HG03064 (cell line): Measurements from ENCODE around the gene LRRIQ1.
"Not testable (repeated sequence)": the region's sequence is repeated elsewhere in the genome, so short reads cannot be mapped to it uniquely, and the experiment has no call there.

Experiments
- ATAC-seq: cut with Tn5 transposase; IDR thresholded peaks from one replicate; pipeline ENCODE4 v1.9.1; 2021; ENCODE audit warnings: low read depth; ENCODE audit not compliant: unreplicated experiment

Gene LRRIQ1

GRCh38 chr12:85186236-85186635 lies 150.1 kb downstream of the LRRIQ1 start:
- ATAC-seq: no peak

DNA sequence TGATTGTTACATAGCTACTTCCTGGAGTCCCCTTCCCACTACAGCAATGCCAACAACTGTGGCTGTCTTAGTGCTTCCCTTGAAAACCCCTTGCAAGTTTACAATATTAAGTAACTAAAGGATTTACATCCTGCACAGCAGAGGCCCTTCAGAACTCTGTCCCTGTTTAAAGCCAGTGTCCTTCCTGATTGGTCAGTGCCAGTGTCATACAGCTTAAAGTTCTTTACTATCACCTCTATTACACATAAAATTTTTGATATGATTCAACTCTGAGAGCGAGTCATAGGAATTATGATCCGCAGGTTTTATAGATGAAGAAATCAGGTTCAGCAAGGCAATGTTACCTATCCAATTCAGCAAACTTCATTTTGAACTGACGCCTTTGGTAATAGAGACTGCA lies 152.5 kb downstream of the LRRIQ1 start:
- no peak for ATAC-seq

- ATAC-seq: no peak
Measured at GRCh38 chr12:85190728-85191127, 154.6 kb downstream of the LRRIQ1 start.

GRCh38 chr12:85203809-85204208 lies 167.7 kb downstream of the LRRIQ1 start:
- not testable (repeated sequence) for ATAC-seq

DNA sequence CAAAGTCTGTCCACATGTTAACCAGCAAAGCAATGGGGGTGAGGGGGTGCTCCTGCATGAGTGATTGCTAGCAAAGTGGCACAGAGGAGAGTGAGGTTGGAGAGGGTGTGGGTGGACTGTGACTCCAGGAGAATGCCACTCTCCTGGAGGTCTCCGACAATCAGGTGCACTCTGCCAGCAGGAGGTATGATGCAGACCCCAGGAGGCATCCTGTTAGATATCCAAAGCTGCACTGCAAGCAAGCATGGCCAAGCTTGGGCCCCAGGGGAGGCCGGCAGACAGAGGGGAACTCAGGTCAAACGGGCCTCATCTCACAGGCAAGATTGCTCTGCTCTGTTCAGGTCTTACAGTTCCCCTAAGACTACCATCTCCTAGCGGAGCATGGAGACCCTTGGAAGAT lies 170.4 kb downstream of the LRRIQ1 start:
- ATAC-seq: no peak

DNA sequence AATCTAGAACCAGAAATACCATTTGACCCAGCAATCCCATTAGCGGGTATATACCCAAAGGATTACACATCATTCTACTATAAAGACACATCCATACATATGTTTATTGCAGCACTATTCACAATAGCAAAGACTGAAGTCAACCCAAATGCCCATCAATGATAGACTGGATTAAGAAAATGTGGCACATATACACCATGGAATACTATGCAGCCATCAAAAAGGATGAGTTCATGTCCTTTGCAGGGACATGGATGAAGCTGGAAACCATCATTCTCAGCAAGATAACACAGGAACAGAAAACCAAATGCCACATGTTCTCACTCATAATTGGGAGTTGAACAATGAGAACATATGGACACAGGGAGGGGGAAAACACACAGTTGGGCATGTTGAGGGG lies 188.2 kb downstream of the LRRIQ1 start:
- not testable (repeated sequence) for ATAC-seq

DNA sequence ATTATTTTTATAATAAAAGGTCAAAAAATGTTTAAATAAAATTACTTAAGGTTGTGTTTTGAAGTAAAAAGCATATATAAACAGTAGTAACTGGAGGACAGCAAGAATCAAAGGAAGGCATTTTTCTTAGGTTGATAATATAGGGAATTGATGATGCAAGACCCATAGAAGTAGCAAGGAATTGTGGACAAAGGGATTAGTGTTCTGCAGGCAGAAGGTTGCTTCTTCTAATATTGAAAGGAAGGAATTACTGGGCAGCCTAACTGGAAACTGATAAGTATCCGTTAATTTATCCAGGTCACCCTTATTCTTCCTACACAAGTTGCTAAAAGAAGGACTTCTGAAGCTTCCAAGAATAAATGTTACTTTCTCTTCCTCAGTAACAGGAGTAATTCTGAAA lies 189.3 kb downstream of the LRRIQ1 start:
- ATAC-seq: no peak

DNA sequence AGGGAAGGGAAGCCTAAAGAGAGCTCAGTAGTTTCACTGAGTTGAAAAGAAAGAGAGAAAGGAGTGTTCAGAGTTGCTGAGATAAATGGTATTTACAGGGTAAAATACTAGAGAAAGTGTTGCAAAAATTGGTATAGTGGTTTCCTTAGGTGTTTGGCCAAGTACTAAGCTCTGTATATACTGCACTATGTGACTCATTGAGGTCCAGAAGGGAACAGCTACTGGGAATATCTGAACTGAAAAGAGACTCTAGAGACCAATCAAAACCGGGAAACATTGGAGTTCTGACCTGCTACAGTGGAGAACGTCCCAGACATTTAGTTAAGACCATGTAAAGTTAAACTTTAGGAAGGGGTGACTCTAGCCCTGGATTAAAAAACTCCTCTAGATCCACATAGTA lies 201.2 kb downstream of the LRRIQ1 start:
- ATAC-seq: no peak

- no peak for ATAC-seq
Measured at GRCh38 chr12:85244561-85244960, 208.4 kb downstream of the LRRIQ1 start.

- no peak for ATAC-seq
Measured at GRCh38 chr12:85253853-85254252, 217.7 kb downstream of the LRRIQ1 start.

DNA sequence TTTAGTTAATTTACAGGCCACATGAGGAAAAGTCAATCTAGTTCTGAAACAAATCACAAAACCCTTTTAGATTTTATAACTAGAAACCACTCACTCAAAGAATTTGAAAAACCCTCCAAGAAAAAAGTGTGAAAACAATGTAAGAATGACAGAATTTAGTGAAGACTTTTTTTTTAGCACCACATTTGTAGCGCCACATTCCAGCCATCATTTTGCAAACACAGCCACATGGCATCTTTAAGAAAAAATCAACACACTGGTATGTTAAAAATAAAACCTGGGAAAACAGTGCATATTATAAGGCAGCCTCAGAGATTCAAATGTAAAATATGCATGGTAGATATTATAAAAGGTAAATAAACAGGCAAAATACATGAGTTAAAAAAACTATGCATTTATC lies 221.5 kb downstream of the LRRIQ1 start:
- ATAC-seq: no peak

DNA sequence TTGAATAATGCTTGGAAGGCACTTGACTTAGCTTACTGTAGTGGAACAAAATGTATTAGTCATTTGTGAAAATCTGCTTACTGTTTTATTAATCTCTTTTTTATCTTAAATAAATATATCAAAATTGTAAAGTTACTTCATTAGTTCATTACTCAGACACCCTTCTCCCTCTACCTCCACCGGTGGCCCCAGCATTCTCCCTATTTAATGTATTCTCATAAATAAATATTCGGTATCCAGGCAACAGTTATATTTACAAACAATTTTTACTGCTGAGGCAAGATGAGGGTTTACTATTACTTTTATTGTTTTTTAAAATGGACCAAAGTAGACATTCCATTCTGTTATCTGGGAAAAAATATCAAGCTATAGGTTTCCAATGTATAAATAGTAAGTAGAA lies 224.3 kb downstream of the LRRIQ1 start:
- no peak for ATAC-seq

- ATAC-seq: no peak
Measured at GRCh38 chr12:85260896-85261295, 224.7 kb downstream of the LRRIQ1 start.

DNA sequence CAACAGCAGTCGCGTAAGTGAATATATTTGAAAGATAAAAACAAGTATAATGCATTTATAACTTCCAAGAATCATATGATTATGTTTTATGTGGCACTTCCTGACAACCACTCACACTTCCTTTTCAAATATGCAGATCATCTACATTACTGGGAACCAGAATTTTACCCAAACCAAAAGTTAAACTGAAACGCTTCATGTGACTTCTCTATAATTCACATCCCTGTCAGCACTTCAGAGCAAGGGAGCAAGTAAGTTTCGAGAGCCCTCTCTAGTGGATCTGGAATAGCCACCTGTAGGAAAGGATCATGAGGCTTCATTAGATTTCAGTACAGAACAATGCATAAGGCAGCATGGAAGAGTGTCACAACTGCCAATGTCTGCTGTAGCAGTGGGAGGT lies 230.2 kb downstream of the LRRIQ1 start:
- ATAC-seq: no peak

GRCh38 chr12:85273381-85274314 lies 237.5 kb downstream of the LRRIQ1 start:
- ATAC-seq: no peak

DNA sequence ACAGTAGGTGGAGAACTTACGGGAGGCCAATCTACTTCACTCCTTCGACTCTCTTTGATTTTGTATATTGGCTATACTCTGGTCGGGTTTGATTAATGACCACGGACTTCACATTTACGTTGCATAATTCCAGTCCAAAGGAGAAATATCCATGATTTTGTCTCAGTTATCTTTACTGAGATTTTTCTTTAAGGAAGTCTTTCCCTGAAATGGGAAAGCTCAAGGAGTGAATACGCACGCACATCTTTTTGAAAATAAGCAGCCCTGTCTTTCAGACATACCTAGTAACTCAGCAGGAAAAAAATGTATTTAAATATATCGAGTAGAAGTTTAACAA lies 238.1 kb downstream of the LRRIQ1 start:
- no peak for ATAC-seq

DNA sequence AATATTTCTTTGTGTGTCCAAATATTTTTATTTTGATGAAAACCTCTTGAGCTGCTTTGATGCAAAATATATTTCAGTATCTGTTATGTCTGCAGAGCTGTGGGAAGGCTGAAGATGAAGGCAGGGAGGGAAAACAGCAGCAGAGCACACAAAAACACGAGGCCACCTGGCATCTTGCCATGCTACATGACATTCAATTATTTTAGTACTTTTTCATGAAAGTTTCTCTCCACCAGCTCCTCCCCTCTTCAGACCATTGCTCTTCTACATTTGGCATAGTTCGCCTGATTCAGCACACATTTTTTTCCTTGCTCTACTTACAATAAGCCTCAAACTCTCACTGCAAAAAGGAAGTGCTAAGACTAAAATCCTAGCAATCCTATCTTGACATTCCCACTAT lies 239.2 kb downstream of the LRRIQ1 start:
- no peak for ATAC-seq

- ATAC-seq: no peak
Measured at GRCh38 chr12:85277191-85277590, 241.0 kb downstream of the LRRIQ1 start.

GRCh38 chr12:85277900-85278597 lies 241.9 kb downstream of the LRRIQ1 start:
- no peak for ATAC-seq

- no peak for ATAC-seq
Measured at GRCh38 chr12:85278598-85279448, 242.7 kb downstream of the LRRIQ1 start.
